Measurements from ENCODE around the gene SLC25A11. TPM values are rescaled to one million over a fixed set of nuclear protein-coding genes. Genes with fewer than 3 reads are reported as not detected.

The SLC25A11 gene, protein sequence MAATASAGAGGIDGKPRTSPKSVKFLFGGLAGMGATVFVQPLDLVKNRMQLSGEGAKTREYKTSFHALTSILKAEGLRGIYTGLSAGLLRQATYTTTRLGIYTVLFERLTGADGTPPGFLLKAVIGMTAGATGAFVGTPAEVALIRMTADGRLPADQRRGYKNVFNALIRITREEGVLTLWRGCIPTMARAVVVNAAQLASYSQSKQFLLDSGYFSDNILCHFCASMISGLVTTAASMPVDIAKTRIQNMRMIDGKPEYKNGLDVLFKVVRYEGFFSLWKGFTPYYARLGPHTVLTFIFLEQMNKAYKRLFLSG
- 46.7 TPM for total RNA-seq
- polyA plus RNA-seq: 30.9 TPM
- long read RNA-seq, donor 1, transcript SLC25A11-201 (8 exons, 1,897 nt): major isoform, 5 of 6 reads
- long read RNA-seq, donor 1, partial matches to known transcripts: 0 of 6 reads
- long read RNA-seq, donor 1, other reads (novel, unspliced or antisense): 0 of 6 reads
- long read RNA-seq, donor 2: 0 reads
- long read RNA-seq, donor 3, transcript SLC25A11-201 (8 exons, 1,897 nt): major isoform, 67 of 208 reads
- long read RNA-seq, donor 3, partial matches to known transcripts: 119 of 208 reads
- long read RNA-seq, donor 3, other reads (novel, unspliced or antisense): 15 of 208 reads
- long read RNA-seq, donor 4, transcript SLC25A11-201 (8 exons, 1,897 nt): major isoform, 21 of 24 reads
- long read RNA-seq, donor 4, partial matches to known transcripts: 0 of 24 reads
- long read RNA-seq, donor 4, other reads (novel, unspliced or antisense): 0 of 24 reads
- long read RNA-seq, donor 5, transcript SLC25A11-204 (6 exons, 2,176 nt): minor isoform, 6 of 71 reads
- long read RNA-seq, donor 5, transcript SLC25A11-201 (8 exons, 1,897 nt): major isoform, 61 of 71 reads
- long read RNA-seq, donor 5, partial matches to known transcripts: 0 of 71 reads
- long read RNA-seq, donor 5, other reads (novel, unspliced or antisense): 0 of 71 reads
- long read RNA-seq, donor 6, transcript SLC25A11-201 (8 exons, 1,897 nt): major isoform, 47 of 49 reads
- long read RNA-seq, donor 6, partial matches to known transcripts: 0 of 49 reads
- long read RNA-seq, donor 6, other reads (novel, unspliced or antisense): 0 of 49 reads
- long read RNA-seq, donor 7, transcript SLC25A11-201 (8 exons, 1,897 nt): major isoform, 48 of 115 reads
- long read RNA-seq, donor 7, partial matches to known transcripts: 52 of 115 reads
- long read RNA-seq, donor 7, other reads (novel, unspliced or antisense): 11 of 115 reads
- long read RNA-seq, donor 8, transcript SLC25A11-201 (8 exons, 1,897 nt): major isoform, 13 of 14 reads
- long read RNA-seq, donor 8, partial matches to known transcripts: 0 of 14 reads
- long read RNA-seq, donor 8, other reads (novel, unspliced or antisense): 0 of 14 reads
- long read RNA-seq, donor 9, transcript SLC25A11-201 (8 exons, 1,897 nt): major isoform, 20 of 20 reads
- long read RNA-seq, donor 9, partial matches to known transcripts: 0 of 20 reads
- long read RNA-seq, donor 9, other reads (novel, unspliced or antisense): 0 of 20 reads
- long read RNA-seq, donor 10, transcript SLC25A11-201 (8 exons, 1,897 nt): major isoform, 27 of 33 reads
- long read RNA-seq, donor 10, partial matches to known transcripts: 0 of 33 reads
- long read RNA-seq, donor 10, other reads (novel, unspliced or antisense): 0 of 33 reads

DNA sequence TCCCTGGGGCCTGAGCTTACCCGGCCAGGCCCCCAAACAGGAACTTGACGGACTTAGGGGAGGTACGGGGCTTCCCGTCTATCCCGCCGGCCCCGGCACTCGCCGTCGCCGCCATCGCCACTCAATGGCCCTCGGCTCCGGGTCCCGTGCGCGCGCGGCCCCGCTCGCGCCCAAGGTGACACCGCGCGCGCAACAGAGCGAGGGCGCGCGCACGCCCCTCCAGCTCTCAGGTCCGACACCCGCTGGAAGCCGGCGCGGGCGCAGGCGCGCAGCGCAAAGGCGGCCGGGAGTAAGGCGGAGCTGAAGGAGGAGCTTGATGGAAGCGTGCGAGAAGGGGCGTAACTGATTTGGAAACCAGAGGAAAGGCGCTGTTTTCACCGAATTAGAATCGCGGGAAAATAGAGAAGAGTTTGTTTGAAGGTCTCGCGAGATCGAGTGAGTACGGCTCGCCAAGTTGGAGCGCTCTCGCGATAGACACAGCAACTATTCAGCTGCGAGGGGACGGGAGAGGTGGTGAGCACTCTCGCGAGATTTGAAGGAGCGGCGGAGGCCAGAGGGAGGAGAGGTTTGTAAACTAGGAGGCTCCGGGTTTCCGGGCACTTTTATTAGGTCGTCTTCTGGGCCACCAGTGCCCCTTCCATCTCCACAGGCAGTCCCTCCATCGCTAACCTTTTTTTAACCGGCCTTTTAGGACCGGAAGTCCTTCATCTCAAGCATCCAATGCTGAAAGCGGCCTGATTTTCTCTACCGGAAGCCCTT lies at the start of gene SLC25A11, which contains the start of gene RNF167:
Gene SLC25A11 (minus strand): TSS at position 251 of the 759 bp plus-strand sequence. CDS start 136 bp downstream, at position 115.
Gene RNF167 (plus strand): TSS at position 473 of the 759 bp plus-strand sequence. CDS start 642 bp downstream, outside the sequence.
- Histone ChIP-seq H3K27ac (ENCODE audit: low read depth in 1 of 2, low read length in 1 of 2) (peak within 1 kb of the TSS; percentile 98 to 99), H3K27me3 (ENCODE audit: control insufficient read depth in 2 of 2, insufficient read depth in 1 of 2, low read length in 1 of 2) (no peaks in the 10 kb centered on the region), H3K4me3 (ENCODE audit: low read length in 2 of 2) (peak within 1 kb of the TSS; percentile 72 to 100), H3K36me3 (ENCODE audit: control insufficient read depth in 2 of 2, insufficient read depth in 2 of 2, low read length in 1 of 2) (peaks cover 44 to 64% of the 10 kb centered on the region in 2 donors), H3K4me1 (ENCODE audit: control insufficient read depth in 2 of 2, insufficient read depth in 2 of 2, low read length in 2 of 2) (peaks cover 36 to 52% of the 10 kb centered on the region in 2 donors), H3K9me3 (ENCODE audit: control insufficient read depth in 2 of 2, insufficient read depth in 1 of 2, low read length in 1 of 2) (no peaks in the 10 kb centered on the region)
- under 1% methylated on average over 72 of the region's 72 CpGs for WGBS
- peak; percentile 95 to 100 (median 99) for DNase-seq (ENCODE audit: low read depth in 6 of 9, low spot score in 9 of 9)

DNA sequence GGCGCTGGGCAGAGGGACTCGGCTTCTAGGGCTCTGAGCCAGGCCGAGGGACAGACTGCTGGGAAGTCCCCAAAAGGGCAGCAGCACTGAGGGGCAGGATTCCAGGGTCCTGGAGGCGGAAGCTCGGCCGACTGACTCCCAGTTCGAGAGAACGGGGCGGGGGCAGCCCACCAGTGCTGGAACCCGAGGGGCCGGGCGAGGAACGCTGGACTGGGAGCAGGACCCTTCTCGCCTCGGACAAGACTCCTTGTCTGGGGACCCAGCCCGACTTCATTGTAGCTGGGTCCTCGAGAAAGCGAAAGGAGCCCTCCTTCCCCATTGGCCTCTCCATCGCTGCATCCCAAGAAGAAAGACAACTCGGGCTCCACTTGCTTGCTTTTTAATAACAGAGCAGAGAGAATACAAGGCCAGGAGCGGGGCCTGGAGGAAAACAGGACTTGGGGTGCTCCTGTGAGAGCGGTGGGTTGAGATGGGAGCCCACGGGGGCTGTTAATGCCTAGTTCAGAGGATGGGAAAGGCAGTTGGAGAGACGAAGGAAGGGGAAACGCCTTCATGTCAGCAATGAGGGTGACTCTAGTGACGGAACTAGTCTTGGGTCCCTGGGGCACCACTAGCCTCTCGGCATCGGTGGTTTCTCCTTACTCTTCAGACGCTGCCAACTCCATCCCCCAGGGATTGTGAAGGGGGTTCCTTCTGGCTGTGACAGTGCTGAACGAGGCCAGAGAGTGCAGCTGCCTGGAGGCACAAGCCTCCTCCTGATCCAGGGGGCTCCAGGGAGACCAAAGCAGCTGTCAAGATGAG lies 48.1 kb upstream of the SLC25A11 start:
- 1% methylated on average over 30 of the region's 30 CpGs for WGBS
- no peak for DNase-seq (ENCODE audit: low read depth in 6 of 9, low spot score in 9 of 9)

DNA sequence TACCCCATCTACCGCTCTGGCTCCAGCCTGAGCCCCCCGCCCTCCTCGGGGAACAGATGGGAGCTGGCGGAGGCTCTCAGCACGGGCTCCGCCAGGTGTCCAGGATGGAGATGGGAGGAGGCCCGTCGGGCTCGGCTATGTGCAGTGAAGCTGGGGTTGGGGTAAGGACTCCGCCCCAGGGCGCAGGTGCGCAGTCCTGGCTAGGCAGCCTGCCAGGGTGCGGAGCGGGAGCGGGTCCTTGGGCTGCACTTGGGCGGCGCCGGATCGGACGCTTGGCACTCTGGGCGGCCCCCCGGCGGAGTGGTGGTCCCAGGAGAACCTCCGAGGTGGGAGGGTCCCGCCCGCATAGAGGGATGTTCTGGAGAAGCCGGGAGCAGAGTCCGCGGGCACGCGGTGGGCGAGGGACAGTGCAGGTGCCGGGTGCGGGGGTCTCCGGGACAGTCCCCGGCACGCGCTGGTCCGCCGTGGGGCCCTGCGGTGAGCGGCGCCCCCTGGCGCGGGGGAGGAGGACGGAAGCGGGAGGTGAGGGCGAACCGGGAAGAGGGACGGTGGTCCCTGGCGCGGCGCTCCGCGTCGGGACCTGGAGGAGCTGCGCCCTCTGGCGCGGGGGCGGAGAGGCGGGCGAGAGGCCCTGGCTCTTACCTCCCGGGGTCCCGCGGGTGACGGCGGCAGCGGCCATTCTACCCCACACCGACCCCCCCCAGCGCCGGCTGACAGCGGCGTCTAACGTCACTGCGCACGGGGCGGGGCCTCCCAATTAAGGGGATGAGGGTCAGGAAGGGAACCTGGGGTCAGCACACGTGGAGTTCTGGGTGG lies 47.3 kb upstream of the SLC25A11 start, which contains the start of gene CAMTA2:
Gene CAMTA2 (minus strand): TSS at position 725 of the 816 bp plus-strand sequence. CDS start 1,453 bp downstream, outside the sequence.
- peaks cover 0 to 5% of the 10 kb centered on the region in 2 donors for H3K9me3 ChIP-seq (ENCODE audit: control insufficient read depth in 2 of 2, insufficient read depth in 1 of 2, low read length in 1 of 2)
- H3K27ac ChIP-seq (ENCODE audit: low read depth in 1 of 2, low read length in 1 of 2): peak within 1 kb of the TSS; percentile 84 to 91
- peaks cover 8 to 13% of the 10 kb centered on the region in 2 donors for H3K36me3 ChIP-seq (ENCODE audit: control insufficient read depth in 2 of 2, insufficient read depth in 2 of 2, low read length in 1 of 2)
- peaks cover 15 to 29% of the 10 kb centered on the region in 2 donors for H3K4me1 ChIP-seq (ENCODE audit: control insufficient read depth in 2 of 2, insufficient read depth in 2 of 2, low read length in 2 of 2)
- H3K4me3 ChIP-seq (ENCODE audit: low read length in 2 of 2): peak within 1 kb of the TSS; percentile 87 to 91
- peak in 8 of 9 donors; percentile 64 to 90 (median 80) for DNase-seq (ENCODE audit: low read depth in 6 of 9, low spot score in 9 of 9)
- no peaks in the 10 kb centered on the region for H3K27me3 ChIP-seq (ENCODE audit: control insufficient read depth in 2 of 2, insufficient read depth in 1 of 2, low read length in 1 of 2)
- 1% methylated on average over 78 of the region's 78 CpGs for WGBS

More for the DNA sequence above, 48.1 kb upstream of the SLC25A11 start:
- peaks cover 15 to 29% of the 10 kb centered on the region in 2 donors for H3K4me1 ChIP-seq (ENCODE audit: control insufficient read depth in 2 of 2, insufficient read depth in 2 of 2, low read length in 2 of 2)
- H3K9me3 ChIP-seq (ENCODE audit: control insufficient read depth in 2 of 2, insufficient read depth in 1 of 2, low read length in 1 of 2): peaks cover 0 to 5% of the 10 kb centered on the region in 2 donors
- peak overlapping the region; percentile 84 to 91 for H3K27ac ChIP-seq (ENCODE audit: low read depth in 1 of 2, low read length in 1 of 2)
- H3K36me3 ChIP-seq (ENCODE audit: control insufficient read depth in 2 of 2, insufficient read depth in 2 of 2, low read length in 1 of 2): peaks cover 0 to 5% of the 10 kb centered on the region in 2 donors
- no peaks in the 10 kb centered on the region for H3K27me3 ChIP-seq (ENCODE audit: control insufficient read depth in 2 of 2, insufficient read depth in 1 of 2, low read length in 1 of 2)
- peak overlapping the region; percentile 87 to 91 for H3K4me3 ChIP-seq (ENCODE audit: low read length in 2 of 2)

DNA sequence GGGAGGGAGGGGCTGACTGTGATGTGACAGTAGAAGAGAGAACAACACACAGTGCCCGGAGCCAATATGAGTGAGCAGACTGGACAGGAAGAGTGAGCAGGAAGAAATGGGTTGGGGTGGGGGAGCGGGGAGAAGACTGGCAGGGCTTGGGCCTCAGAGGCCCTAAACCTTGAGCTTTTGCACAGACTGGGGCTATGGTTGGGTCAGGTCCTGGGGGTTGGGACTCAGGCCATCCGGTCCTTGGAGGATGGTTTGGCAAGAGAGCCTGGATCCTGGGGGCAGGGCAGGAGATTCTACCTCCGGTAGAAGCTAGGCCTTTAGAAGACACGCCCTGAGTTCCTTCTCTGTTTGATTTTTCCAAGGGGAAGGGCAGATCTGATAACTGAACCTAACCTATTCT lies 46.6 kb upstream of the SLC25A11 start:
- WGBS: 88% methylated on average over 5 of the region's 5 CpGs
- Histone ChIP-seq H3K4me1 (ENCODE audit: control insufficient read depth in 2 of 2, insufficient read depth in 2 of 2, low read length in 2 of 2) (peaks cover 15 to 29% of the 10 kb centered on the region in 2 donors), H3K27ac (ENCODE audit: low read depth in 1 of 2, low read length in 1 of 2) (peak overlapping the region; percentile 43 to 84), H3K27me3 (ENCODE audit: control insufficient read depth in 2 of 2, insufficient read depth in 1 of 2, low read length in 1 of 2) (no peaks in the 10 kb centered on the region), H3K36me3 (ENCODE audit: control insufficient read depth in 2 of 2, insufficient read depth in 2 of 2, low read length in 1 of 2) (peaks cover 13 to 15% of the 10 kb centered on the region in 2 donors), H3K9me3 (ENCODE audit: control insufficient read depth in 2 of 2, insufficient read depth in 1 of 2, low read length in 1 of 2) (peaks cover 0 to 5% of the 10 kb centered on the region in 2 donors), H3K4me3 (ENCODE audit: low read length in 2 of 2) (peak overlapping the region; percentile 87 to 91)
- peak in 1 of 9 donors; percentile 33 for DNase-seq (ENCODE audit: low read depth in 6 of 9, low spot score in 9 of 9)

DNA sequence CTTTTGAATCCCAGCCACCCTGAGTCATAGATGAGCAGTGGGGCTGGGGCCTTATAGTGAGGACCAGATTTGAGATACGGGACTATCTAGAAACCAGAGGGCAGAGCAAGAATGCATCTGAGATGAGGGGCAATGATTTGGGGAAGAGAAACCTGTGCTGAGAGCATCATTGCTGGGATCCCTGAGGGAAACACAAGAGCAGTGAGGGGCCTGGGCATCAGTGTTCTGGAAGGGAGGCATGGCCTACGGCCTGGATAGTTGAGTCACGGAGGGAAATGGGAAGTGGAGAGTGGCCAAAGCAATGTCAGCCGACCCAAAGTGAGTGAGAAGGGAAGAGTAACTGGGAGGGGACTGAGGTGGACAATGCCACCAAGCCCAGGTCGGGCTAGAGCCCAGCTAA lies 42.5 kb upstream of the SLC25A11 start:
- no peak overlapping the region for H3K27ac ChIP-seq (ENCODE audit: low read depth in 1 of 2, low read length in 1 of 2)
- H3K27me3 ChIP-seq (ENCODE audit: control insufficient read depth in 2 of 2, insufficient read depth in 1 of 2, low read length in 1 of 2): no peaks in the 10 kb centered on the region
- no peak for DNase-seq (ENCODE audit: low read depth in 6 of 9, low spot score in 9 of 9)
- H3K36me3 ChIP-seq (ENCODE audit: control insufficient read depth in 2 of 2, insufficient read depth in 2 of 2, low read length in 1 of 2): peaks cover 40 to 43% of the 10 kb centered on the region in 2 donors
- H3K9me3 ChIP-seq (ENCODE audit: control insufficient read depth in 2 of 2, insufficient read depth in 1 of 2, low read length in 1 of 2): peaks cover 0 to 1% of the 10 kb centered on the region in 2 donors
- no peak overlapping the region for H3K4me3 ChIP-seq (ENCODE audit: low read length in 2 of 2)
- 79% methylated on average over 5 of the region's 5 CpGs for WGBS
- peaks cover 9 to 31% of the 10 kb centered on the region in 2 donors for H3K4me1 ChIP-seq (ENCODE audit: control insufficient read depth in 2 of 2, insufficient read depth in 2 of 2, low read length in 2 of 2)

DNA sequence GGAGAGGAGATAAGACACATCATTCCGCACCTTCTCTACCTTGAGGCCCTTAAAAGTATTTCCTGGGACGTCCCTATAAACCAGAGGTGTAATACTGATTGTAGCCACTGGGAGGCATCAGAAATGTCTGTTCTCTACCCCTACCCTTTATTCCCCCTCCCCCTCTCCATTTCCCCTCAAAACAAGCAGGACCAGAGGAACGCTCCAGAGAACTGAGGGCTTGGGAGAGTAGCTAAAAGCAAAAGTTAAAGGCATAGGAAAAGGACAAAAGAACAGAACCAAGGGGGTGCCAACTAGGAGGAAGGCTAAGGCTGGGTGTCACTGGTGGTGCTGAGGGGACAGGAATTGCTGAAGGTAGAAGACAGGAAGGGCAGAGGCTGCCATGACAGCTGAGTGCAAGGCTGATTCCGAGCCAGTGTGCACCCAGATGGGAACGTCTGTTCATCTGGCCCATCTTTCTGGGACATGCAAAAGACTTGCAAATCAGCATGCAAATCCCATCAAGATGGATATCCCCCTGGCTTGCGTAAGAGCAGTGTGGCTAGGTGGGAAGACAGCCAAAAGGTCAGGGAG lies 40.9 kb upstream of the SLC25A11 start:
- DNase-seq (ENCODE audit: low read depth in 6 of 9, low spot score in 9 of 9): peak in 8 of 9 donors; percentile 68 to 91 (median 82)
- Histone ChIP-seq H3K4me1 (ENCODE audit: control insufficient read depth in 2 of 2, insufficient read depth in 2 of 2, low read length in 2 of 2) (peaks cover 4 to 28% of the 10 kb centered on the region in 2 donors), H3K27me3 (ENCODE audit: control insufficient read depth in 2 of 2, insufficient read depth in 1 of 2, low read length in 1 of 2) (no peaks in the 10 kb centered on the region), H3K36me3 (ENCODE audit: control insufficient read depth in 2 of 2, insufficient read depth in 2 of 2, low read length in 1 of 2) (peaks cover 48 to 50% of the 10 kb centered on the region in 2 donors), H3K9me3 (ENCODE audit: control insufficient read depth in 2 of 2, insufficient read depth in 1 of 2, low read length in 1 of 2) (peaks cover 0 to 1% of the 10 kb centered on the region in 2 donors), H3K4me3 (ENCODE audit: low read length in 2 of 2) (no peak overlapping the region), H3K27ac (ENCODE audit: low read depth in 1 of 2, low read length in 1 of 2) (peak overlapping the region; percentile 46 to 55)
- 54% methylated on average over 6 of the region's 6 CpGs for WGBS

Measured in thymus (tissue), 14 donors.